Adrenal gland (tissue), 12 donors: Measurements from ENCODE around the gene COL26A1. TPM values are rescaled to one million over a fixed set of nuclear protein-coding genes. Genes with fewer than 3 reads are reported as not detected.
A peak's percentile ranks its signal among the peaks of the same experiment; 100 is the strongest.
"Not testable (repeated sequence)": the region's sequence is repeated elsewhere in the genome, so short reads cannot be mapped to it uniquely, and the experiment has no call there.

Source experiments
- DNase-seq, 7 donors: peaks; one replicate each; pipeline ENCODE4 v3.0.0-alpha.2; 2019 to 2020
- H3K27ac ChIP-seq, 5 donors: fragments of 200-600 bp; sonication (generic) in 4 of 5; 1 replicate in 3 of 5; 2 replicates in 2 of 5; pipeline versions ENCODE4 v1.5.1 to v1.8.0; 2016 to 2020; ENCODE audit warnings: mild to moderate bottlenecking in 1 of 5
- H3K27me3 ChIP-seq: fragments of 200-600 bp; 2 replicates; pipeline ENCODE4 v1.8.0; 2021
- H3K36me3 ChIP-seq, 2 donors: fragments of 200-600 bp; replicated peaks in 1 of 2; 1 replicate in 1 of 2; 2 replicates in 1 of 2; pipeline versions ENCODE4 v1.5.1 to v1.8.0; 2018 to 2022
- H3K4me1 ChIP-seq, 2 donors: fragments of 200-600 bp; replicated peaks in 1 of 2; 1 replicate in 1 of 2; 2 replicates in 1 of 2; pipeline versions ENCODE4 v1.5.1 to v1.8.0; 2018 to 2021
- H3K4me3 ChIP-seq, 4 donors: fragments of 200-600 bp; sonication (generic) in 3 of 4; one replicate each; pipeline ENCODE4 v1.5.1; 2016 to 2018
- H3K9me3 ChIP-seq, 3 donors: fragments of 200-600 bp; sonication (generic) in 1 of 3; replicated peaks in 1 of 3; 1 replicate in 2 of 3; 2 replicates in 1 of 3; pipeline versions ENCODE4 v1.5.1 to v1.8.0; 2016 to 2021
- CTCF ChIP-seq, 6 experiments: fragments of 450-650 bp in 4 of 6; fragments of 200-600 bp in 2 of 6; sonication (generic) in 1 of 6; IDR thresholded peaks; 1 replicate in 5 of 6; 2 replicates in 1 of 6; pipeline versions ENCODE4 v1.5.1 to v1.8.0; 2016 to 2021; ENCODE audit warnings: antibody characterized with exemption in 6 of 6, mild to moderate bottlenecking in 2 of 6, moderate library complexity in 1 of 6
- POLR2A ChIP-seq, 2 donors: fragments of 450-650 bp; IDR thresholded peaks; one replicate each; pipeline ENCODE4 v1.6.1; 2017; ENCODE audit warnings: antibody characterized with exemption in 2 of 2, mild to moderate bottlenecking in 2 of 2, moderate library complexity in 1 of 2
- WGBS, 4 donors: extraction: QIAGEN DNeasy Blood & Tissue Kit in 2 of 4; methylation state at CpG; one replicate each; pipeline versions ENCODE4 v1.1.5 to v1.1.7; 2013 to 2017; 5-methylcytosine and 5-hydroxymethylcytosine counted together
- intact Hi-C, 2 donors: fragments of 100-400 bp; cut with DNase I; formaldehyde crosslinking; loops; one replicate each; pipeline versions ENCODE4 v1.14.1 to v1.15.0; 2022 to 2023
- polyA plus RNA-seq, 3 donors: library from polyadenylated mRNA; stranded (reverse); fragments of 200-250 nt in 2 of 3; fragments of 350-450 nt in 1 of 3; fragmentation: Illumina TruSeq in 1 of 3; extraction: RNeasy Lipid Tissue Mini Kit (QIAGEN cat#74804) in 1 of 3; gene quantifications; one replicate each; pipeline ENCODE4 v1.2.3, GENCODE V29; 2013 to 2014
- total RNA-seq, 9 donors: library from RNA; depleted of rRNA in 4 of 9; stranded (reverse); fragments of >200 nt in 4 of 9; fragments of 120-200 nt in 1 of 9; fragmentation: NEBNext Ultra II Directional in 1 of 9; extraction: Animal tissue kit (Norgen Biotek cat#: 25700) in 1 of 9; gene quantifications; one replicate each; pipeline versions ENCODE4 v1.1.0 to v1.2.4, GENCODE V29; 2013 to 2023
- donor health status: healthy with polysubstance abuse.
- donor health status: Bipolar disorder and iron deficiency.
- donor health status: DM: yes; HTN: yes; CAD: no.
- donor health status: DM: no; HTN: no; CAD: no.
- donor health status: DM: no; HTN: no; CAD: no.
- donor health status: DM: yes; HTN: yes; CAD: no.

The COL26A1 gene
- total and polyA plus RNA-seq, 12 donors = 0.64 to 18.8 (median 4.6) TPM

GRCh38 chr7:101474178-101474577, 111.5 kb downstream of the COL26A1 start:
- no peak overlapping the region for H3K27ac ChIP-seq
- H3K36me3 ChIP-seq = no peaks in the 10 kb centered on the region
- H3K4me3 ChIP-seq = no peak overlapping the region
- H3K4me1 ChIP-seq = no peaks in the 10 kb centered on the region
- peaks cover 0 to 1% (median 0%) of the 10 kb centered on the region in 3 donors for H3K9me3 ChIP-seq
- TF ChIP-seq POLR2A (IDR thresholded peaks at IDR 0.05) (no peak), CTCF (IDR thresholded peaks at IDR 0.05) (no peak)
- intact Hi-C loops = no loop called here
- DNase-seq = no peak
- no peaks in the 10 kb centered on the region for H3K27me3 ChIP-seq
- WGBS, 4 donors = 57 to 72% (median 69%) methylated on average over 5 of the region's 5 CpGs

DNA sequence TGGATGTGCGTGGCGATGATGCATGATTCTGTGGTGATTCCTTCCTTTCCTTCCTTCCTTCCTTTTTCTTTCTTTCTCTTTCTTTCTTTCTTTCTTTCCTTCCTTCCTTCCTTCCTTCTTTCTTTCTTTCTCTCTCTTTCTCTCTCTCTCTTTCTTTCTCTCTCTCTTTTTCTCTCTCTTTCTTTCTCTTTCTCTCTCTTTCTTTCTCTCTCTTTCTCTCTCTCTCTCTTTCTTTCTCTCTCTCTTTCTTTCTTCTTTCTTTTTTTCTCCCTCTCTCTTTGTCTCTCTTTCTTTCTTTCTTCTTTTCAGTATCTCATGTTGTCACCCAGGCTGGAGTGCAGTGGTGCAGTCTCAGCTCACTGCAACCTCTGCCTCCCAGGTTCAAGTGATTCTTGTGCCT, 113.0 kb downstream of the COL26A1 start:
- peaks cover 0 to 12% (median 0%) of the 10 kb centered on the region in 3 donors for H3K9me3 ChIP-seq
- H3K4me1 ChIP-seq, H3K4me3 ChIP-seq, H3K36me3 ChIP-seq, H3K27ac ChIP-seq, H3K27me3 ChIP-seq, DNase-seq, intact Hi-C loops: not testable (repeated sequence)
- WGBS, 4 donors = 92 to 100% (median 94%) methylated on average over 2 of the region's 2 CpGs

- DNase-seq = no peak
- no peaks in the 10 kb centered on the region for H3K4me1 ChIP-seq
- H3K9me3 ChIP-seq = peaks cover 0 to 12% (median 0%) of the 10 kb centered on the region in 3 donors
- no peak overlapping the region for H3K4me3 ChIP-seq
- intact Hi-C loops = no loop called here
- H3K27ac ChIP-seq = no peak overlapping the region
- H3K36me3 ChIP-seq = no peaks in the 10 kb centered on the region
- TF ChIP-seq POLR2A (IDR thresholded peaks at IDR 0.05) (no peak), CTCF (IDR thresholded peaks at IDR 0.05) (no peak)
- H3K27me3 ChIP-seq = no peaks in the 10 kb centered on the region
- 93 to 100% (median 95%) methylated on average over 1 of the region's 1 CpG for WGBS, 4 donors
These were observed 116.5 kb downstream of the COL26A1 start for GRCh38 chr7:101479217-101479616.

DNA sequence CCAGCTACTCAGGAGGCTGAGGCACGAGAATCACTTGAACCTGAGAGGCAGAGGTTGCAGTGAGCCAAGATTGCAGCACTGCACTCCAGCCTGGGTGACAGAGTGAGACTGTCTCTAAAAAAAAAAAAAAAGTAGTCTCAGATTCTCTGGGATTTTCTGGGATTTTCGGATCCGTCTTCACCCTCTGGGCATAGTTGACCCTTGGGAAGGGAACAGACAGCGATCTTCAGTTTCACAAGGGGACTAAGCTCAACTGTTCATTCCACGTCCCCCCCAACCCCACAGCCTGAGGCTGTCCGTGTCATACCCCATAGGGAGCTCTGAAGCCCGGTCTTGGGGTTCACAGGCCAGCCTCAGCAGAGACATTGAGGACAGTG, 123.4 kb downstream of the COL26A1 start:
- WGBS, 4 donors = 79 to 97% (median 84%) methylated on average over 7 of the region's 7 CpGs
- H3K36me3 ChIP-seq, H3K4me3 ChIP-seq, DNase-seq, H3K27ac ChIP-seq, intact Hi-C loops, H3K4me1 ChIP-seq, H3K9me3 ChIP-seq, H3K27me3 ChIP-seq: not testable (repeated sequence)

DNA sequence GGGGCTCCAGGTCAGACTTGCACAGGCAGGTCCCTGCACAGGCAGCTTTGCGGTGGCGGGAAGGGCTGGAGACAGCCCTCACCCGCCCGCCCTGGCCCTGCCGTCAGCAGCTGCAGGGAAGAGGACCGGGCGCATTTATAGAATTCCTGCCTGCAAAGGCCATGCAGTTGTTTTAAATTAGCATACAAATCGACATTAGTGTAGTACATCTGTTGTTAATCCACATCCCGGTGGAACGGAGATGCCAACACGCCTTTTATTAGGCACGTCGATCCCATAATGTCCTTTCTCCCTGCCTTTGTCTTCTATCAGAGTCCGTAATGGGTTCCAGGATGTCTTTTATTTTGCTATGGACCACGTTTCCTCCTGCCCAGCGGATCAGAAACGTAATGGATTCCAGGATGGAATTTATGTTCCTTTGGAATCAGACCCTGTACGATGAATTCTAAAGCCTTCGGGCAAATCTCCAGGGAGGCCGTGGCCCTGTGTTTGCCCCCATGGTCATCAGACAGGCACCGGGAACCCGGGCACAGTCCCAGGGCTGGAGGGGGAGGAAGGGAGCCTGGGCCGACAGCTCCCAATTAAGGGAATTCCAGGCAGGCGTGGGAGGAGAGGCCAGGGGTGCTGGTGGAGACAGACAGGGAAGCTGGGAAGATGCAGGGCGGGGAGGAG, 123.9 kb downstream of the COL26A1 start:
- no peak overlapping the region for H3K4me3 ChIP-seq
- no peak for TF ChIP-seq CTCF (IDR thresholded peaks at IDR 0.05)
- no peak for TF ChIP-seq POLR2A (IDR thresholded peaks at IDR 0.05)
- no peak overlapping the region for H3K27ac ChIP-seq
- H3K36me3 ChIP-seq = no peaks in the 10 kb centered on the region
- peaks cover 0 to 3% of the 10 kb centered on the region in 2 donors for H3K4me1 ChIP-seq
- no peaks in the 10 kb centered on the region for H3K9me3 ChIP-seq
- peak in 4 of 7 donors; percentile 7 to 25 (median 16) for DNase-seq
- 43 to 62% (median 55%) methylated on average over 22 to 25 of the region's 25 CpGs for WGBS, 4 donors
- intact Hi-C loops = no loop called here
- H3K27me3 ChIP-seq = no peaks in the 10 kb centered on the region
